ENCODE data around the gene TOMM22.

DNA sequence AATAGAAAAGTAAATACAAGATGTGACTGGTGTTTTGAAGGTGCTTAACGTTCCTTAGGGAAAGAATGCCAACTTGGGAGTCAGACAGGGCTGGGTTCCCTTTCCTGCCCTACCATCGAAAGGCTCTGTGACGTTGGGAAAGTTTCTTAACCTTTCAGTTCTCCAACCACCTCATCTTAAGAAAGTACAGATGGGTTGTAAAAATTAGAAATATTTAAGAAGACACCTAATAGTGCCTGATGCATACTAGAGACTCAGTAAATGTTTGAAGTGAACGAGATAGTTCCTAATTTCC is 25.1 kb downstream of the TOMM22 start:
- TF ChIP-seq POLR2AphosphoS5 (IDR thresholded peaks at IDR 0.05; ENCODE audit: low read depth, low read length) (no peak), TAF1 (IDR thresholded peaks at IDR 0.05; ENCODE audit: borderline replicate concordance, insufficient read depth, low read length) (no peak), SIN3A (IDR thresholded peaks at IDR 0.05; ENCODE audit: borderline replicate concordance, insufficient read depth, low read length) (no peak), FOXP2 (optimal IDR thresholded peaks at IDR 0.05; ENCODE audit: borderline replicate concordance, extremely low read depth, extremely low read length, insufficient read depth) (no peak)
- TF ChIP-seq, protein P1, sequence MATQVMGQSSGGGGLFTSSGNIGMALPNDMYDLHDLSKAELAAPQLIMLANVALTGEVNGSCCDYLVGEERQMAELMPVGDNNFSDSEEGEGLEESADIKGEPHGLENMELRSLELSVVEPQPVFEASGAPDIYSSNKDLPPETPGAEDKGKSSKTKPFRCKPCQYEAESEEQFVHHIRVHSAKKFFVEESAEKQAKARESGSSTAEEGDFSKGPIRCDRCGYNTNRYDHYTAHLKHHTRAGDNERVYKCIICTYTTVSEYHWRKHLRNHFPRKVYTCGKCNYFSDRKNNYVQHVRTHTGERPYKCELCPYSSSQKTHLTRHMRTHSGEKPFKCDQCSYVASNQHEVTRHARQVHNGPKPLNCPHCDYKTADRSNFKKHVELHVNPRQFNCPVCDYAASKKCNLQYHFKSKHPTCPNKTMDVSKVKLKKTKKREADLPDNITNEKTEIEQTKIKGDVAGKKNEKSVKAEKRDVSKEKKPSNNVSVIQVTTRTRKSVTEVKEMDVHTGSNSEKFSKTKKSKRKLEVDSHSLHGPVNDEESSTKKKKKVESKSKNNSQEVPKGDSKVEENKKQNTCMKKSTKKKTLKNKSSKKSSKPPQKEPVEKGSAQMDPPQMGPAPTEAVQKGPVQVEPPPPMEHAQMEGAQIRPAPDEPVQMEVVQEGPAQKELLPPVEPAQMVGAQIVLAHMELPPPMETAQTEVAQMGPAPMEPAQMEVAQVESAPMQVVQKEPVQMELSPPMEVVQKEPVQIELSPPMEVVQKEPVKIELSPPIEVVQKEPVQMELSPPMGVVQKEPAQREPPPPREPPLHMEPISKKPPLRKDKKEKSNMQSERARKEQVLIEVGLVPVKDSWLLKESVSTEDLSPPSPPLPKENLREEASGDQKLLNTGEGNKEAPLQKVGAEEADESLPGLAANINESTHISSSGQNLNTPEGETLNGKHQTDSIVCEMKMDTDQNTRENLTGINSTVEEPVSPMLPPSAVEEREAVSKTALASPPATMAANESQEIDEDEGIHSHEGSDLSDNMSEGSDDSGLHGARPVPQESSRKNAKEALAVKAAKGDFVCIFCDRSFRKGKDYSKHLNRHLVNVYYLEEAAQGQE (IDR thresholded peaks at IDR 0.05; ENCODE audit: insufficient read depth in 1 of 2, low read depth in 2 of 2, low read length in 2 of 2) = no peak

Data from PFSK-1 (cell line).